HG03558 (cell line): ENCODE results near the gene LARGE1.

ENCODE experiments used
- ATAC-seq: cut with Tn5 transposase; IDR thresholded peaks from one replicate; pipeline ENCODE4 v1.9.1; 2021; ENCODE audit warnings: moderate number of reproducible peaks; ENCODE audit not compliant: unreplicated experiment; ENCODE audit errors: extremely low read depth

LARGE1 gene

GRCh38 chr22:33315117-33315516 lies 605.2 kb downstream of the LARGE1 start:
- ATAC-seq = no peak

GRCh38 chr22:33314316-33314715 lies 606.0 kb downstream of the LARGE1 start:
- no peak for ATAC-seq

- no peak for ATAC-seq
Observed at GRCh38 chr22:33303099-33303498, 617.2 kb downstream of the LARGE1 start.

- no peak for ATAC-seq
Observed at GRCh38 chr22:33302549-33302948, 617.7 kb downstream of the LARGE1 start.

GRCh38 chr22:33302049-33302545 lies 618.2 kb downstream of the LARGE1 start:
- ATAC-seq = no peak

- no peak for ATAC-seq
Observed at GRCh38 chr22:33300165-33300564, 620.1 kb downstream of the LARGE1 start.

- ATAC-seq = peak; percentile 38
Observed at GRCh38 chr22:33299245-33299956, 620.9 kb downstream of the LARGE1 start.

- ATAC-seq = no peak
Observed at GRCh38 chr22:33296941-33297340, 623.3 kb downstream of the LARGE1 start.

GRCh38 chr22:33288078-33288477 lies 632.2 kb downstream of the LARGE1 start:
- ATAC-seq = no peak

- no peak for ATAC-seq
Observed at GRCh38 chr22:33275073-33275443, 645.2 kb downstream of the LARGE1 start.

GRCh38 chr22:33274214-33275072 lies 645.8 kb downstream of the LARGE1 start:
- ATAC-seq = no peak

- ATAC-seq = no peak
Observed at GRCh38 chr22:33272871-33273270, 647.4 kb downstream of the LARGE1 start.

- ATAC-seq = no peak
Observed at GRCh38 chr22:33272180-33272579, 648.1 kb downstream of the LARGE1 start.

- peak; percentile 63 for ATAC-seq
Observed at GRCh38 chr22:33271390-33272161, 648.7 kb downstream of the LARGE1 start.

- ATAC-seq = no peak
Observed at GRCh38 chr22:33270596-33270995, 649.7 kb downstream of the LARGE1 start.

- ATAC-seq = no peak
Observed at GRCh38 chr22:33261699-33262098, 658.6 kb downstream of the LARGE1 start.

GRCh38 chr22:33260498-33260897 lies 659.8 kb downstream of the LARGE1 start:
- ATAC-seq = no peak

GRCh38 chr22:33255791-33256190 lies 664.5 kb downstream of the LARGE1 start:
- ATAC-seq = no peak

GRCh38 chr22:33248948-33249347 lies 671.3 kb downstream of the LARGE1 start:
- ATAC-seq = no peak

GRCh38 chr22:33247758-33248157 lies 672.5 kb downstream of the LARGE1 start:
- ATAC-seq = peak; percentile 58

GRCh38 chr22:33242078-33242477 lies 678.2 kb downstream of the LARGE1 start:
- no peak for ATAC-seq
